Loucy (cell line): ENCODE measurements around the gene ARHGAP28.

Experiments
- CTCF ChIP-seq: fragments of 200-600 bp; sonication (generic); conservative IDR thresholded peaks from 2 replicates; pipeline ENCODE4 v1.5.1; 2014; ENCODE audit warnings: mild to moderate bottlenecking, antibody characterized with exemption, low read length
- EZH2phosphoT487 ChIP-seq: fragments of 200-600 bp; IDR thresholded peaks from 2 replicates; pipeline ENCODE4 v1.6.1; 2018; ENCODE audit warnings: antibody characterized with exemption, mild to moderate bottlenecking, moderate library complexity, borderline replicate concordance

DNA sequence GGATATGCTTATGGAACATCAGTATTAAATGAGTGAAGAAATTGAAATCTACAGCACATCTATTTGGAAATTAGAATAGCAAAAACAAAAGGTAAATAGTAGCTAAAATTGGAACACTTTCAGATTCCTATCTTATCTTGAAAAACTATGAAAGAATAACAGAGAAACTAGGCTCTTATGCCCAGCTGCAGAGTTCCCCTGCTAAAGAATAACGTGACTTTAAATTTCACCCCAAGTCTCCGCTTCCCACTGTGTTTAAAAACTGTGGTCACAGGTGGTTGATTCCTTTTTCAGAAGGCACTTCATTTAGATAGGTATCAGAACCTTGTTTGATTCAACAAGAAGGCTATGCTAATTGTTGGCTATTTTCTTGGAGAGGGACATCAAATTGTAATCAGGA is 30.1 kb downstream of the ARHGAP28 start:
- no peak for TF ChIP-seq CTCF
- no peak for TF ChIP-seq EZH2phosphoT487
